Kidney (tissue), 14 donors: Measurements from ENCODE around the gene VAV2. TPM values are rescaled to one million over a fixed set of nuclear protein-coding genes. Genes with fewer than 3 reads are reported as not detected.
"Not testable (repeated sequence)": the region's sequence is repeated elsewhere in the genome, so short reads cannot be mapped to it uniquely, and the experiment has no call there.

Source experiments
- DNase-seq, 5 donors: peaks; one replicate each; pipeline ENCODE4 v3.0.0-alpha.2; 2013 to 2020
- FAIRE-seq: peaks from 2 replicates; lab custom pipeline; 2012; peaks lifted over from hg19 to GRCh38; lab: Jason Lieb, UNC
- H3K27ac ChIP-seq, 2 donors: one replicate each; pipeline ENCODE4 v1.7.0; 2013; ENCODE audit warnings: low read depth in 2 of 2, low read length in 2 of 2, inconsistent platforms in 1 of 2
- H3K27me3 ChIP-seq: one replicate; pipeline ENCODE4 v1.7.1; 2013; ENCODE audit warnings: low read length, inconsistent platforms; ENCODE audit not compliant: control insufficient read depth, insufficient read depth
- H3K36me3 ChIP-seq, 3 donors: one replicate each; pipeline versions ENCODE4 v1.7.0 to v1.7.1; 2013; ENCODE audit warnings: low read length in 3 of 3, control low read depth in 1 of 3, inconsistent platforms in 1 of 3; ENCODE audit not compliant: insufficient read depth in 3 of 3, control insufficient read depth in 2 of 3
- H3K4me1 ChIP-seq, 3 donors: one replicate each; pipeline versions ENCODE4 v1.7.0 to v1.7.1; 2013; ENCODE audit warnings: low read length in 3 of 3, inconsistent platforms in 1 of 3, low read depth in 1 of 3; ENCODE audit not compliant: control insufficient read depth in 2 of 3, insufficient read depth in 2 of 3
- H3K4me3 ChIP-seq, 3 donors: one replicate each; pipeline versions ENCODE4 v1.7.0 to v1.8.1; 2013; ENCODE audit warnings: low read length in 3 of 3, control low read depth in 1 of 3, inconsistent platforms in 1 of 3
- H3K9ac ChIP-seq, 3 donors: one replicate each; pipeline versions ENCODE4 v1.7.0 to v1.7.1; 2013; ENCODE audit warnings: low read length in 3 of 3, control low read depth in 1 of 3, inconsistent platforms in 1 of 3
- H3K9me3 ChIP-seq, 3 donors: one replicate each; pipeline versions ENCODE4 v1.7.0 to v1.7.1; 2013; ENCODE audit warnings: low read length in 3 of 3, control low read depth in 1 of 3, inconsistent platforms in 1 of 3; ENCODE audit not compliant: control insufficient read depth in 2 of 3, insufficient read depth in 1 of 3
- intact Hi-C: fragments of 100-400 bp; cut with DNase I; formaldehyde crosslinking; loops from one replicate; pipeline ENCODE4 v1.11.1; 2022
- polyA plus RNA-seq: library from polyadenylated mRNA; stranded (reverse); fragments of 350-450 nt; fragmentation: Illumina TruSeq; extraction: RNeasy Lipid Tissue Mini Kit (QIAGEN cat#74804); gene quantifications from one replicate; pipeline ENCODE4 v1.2.3, GENCODE V29; 2014; ENCODE audit warnings: low read depth, low replicate concordance; ENCODE audit not compliant: insufficient read depth
- total RNA-seq: library from RNA; stranded (reverse); fragmentation: NEBNext Ultra II Directional; extraction: Animal tissue kit (Norgen Biotek cat#: 25700); gene quantifications from one replicate; pipeline ENCODE4 v1.2.1, GENCODE V29; 2021
- TF ChIP-seq, protein P1 (sequence below): IDR thresholded peaks from 3 replicates; pipeline ENCODE4 v1.5.1; 2012; ENCODE audit warnings: mild to moderate bottlenecking, moderate library complexity, borderline replicate concordance; ENCODE audit not compliant: insufficient read depth; ENCODE audit errors: extremely low read depth
- donor health status: control.
- donor health status: control.
- donor health status: control.
- donor health status: control.
- donor health status: control.
- donor health status: DM: yes; HTN: yes; CAD: no.
- donor health status: Normal renal cell carcinoma (clear cell type).

The VAV2 gene
- total and polyA plus RNA-seq, 2 donors from 2014 or later = 22.3 to 47.1 TPM

DNA sequence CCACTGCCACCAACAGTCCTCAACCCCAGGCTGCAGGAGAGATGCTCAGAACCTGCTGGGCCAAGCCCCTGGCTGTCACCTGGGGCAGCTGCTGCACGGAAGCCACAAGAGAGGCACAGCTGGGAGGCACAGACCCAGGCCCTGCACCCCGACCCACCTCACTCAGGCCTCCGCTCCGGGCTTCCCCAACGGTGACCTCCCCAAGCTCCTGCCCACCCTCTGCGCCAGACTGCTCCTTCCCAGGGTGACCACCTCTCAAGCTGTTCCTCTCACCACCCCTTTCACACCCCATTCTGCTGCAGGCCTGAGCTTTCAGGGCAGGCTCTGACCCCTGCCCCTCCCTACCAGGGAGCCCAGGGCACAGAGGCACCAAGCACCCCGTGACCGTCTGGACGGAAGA, 33.0 kb downstream of the VAV2 start:
- no peaks in the 10 kb centered on the region for H3K9me3 ChIP-seq
- H3K27me3 ChIP-seq = no peaks in the 10 kb centered on the region
- no peak overlapping the region for H3K27ac ChIP-seq
- H3K4me1 ChIP-seq = peaks cover 0 to 52% (median 18%) of the 10 kb centered on the region in 3 donors
- intact Hi-C loops = no loop called here
- H3K36me3 ChIP-seq = no peaks in the 10 kb centered on the region
- peak in 1 of 5 donors; percentile 63 for DNase-seq
- H3K9ac ChIP-seq = no peak overlapping the region
- no peak overlapping the region for H3K4me3 ChIP-seq
- FAIRE-seq = no peak
- TF ChIP-seq, protein P1, sequence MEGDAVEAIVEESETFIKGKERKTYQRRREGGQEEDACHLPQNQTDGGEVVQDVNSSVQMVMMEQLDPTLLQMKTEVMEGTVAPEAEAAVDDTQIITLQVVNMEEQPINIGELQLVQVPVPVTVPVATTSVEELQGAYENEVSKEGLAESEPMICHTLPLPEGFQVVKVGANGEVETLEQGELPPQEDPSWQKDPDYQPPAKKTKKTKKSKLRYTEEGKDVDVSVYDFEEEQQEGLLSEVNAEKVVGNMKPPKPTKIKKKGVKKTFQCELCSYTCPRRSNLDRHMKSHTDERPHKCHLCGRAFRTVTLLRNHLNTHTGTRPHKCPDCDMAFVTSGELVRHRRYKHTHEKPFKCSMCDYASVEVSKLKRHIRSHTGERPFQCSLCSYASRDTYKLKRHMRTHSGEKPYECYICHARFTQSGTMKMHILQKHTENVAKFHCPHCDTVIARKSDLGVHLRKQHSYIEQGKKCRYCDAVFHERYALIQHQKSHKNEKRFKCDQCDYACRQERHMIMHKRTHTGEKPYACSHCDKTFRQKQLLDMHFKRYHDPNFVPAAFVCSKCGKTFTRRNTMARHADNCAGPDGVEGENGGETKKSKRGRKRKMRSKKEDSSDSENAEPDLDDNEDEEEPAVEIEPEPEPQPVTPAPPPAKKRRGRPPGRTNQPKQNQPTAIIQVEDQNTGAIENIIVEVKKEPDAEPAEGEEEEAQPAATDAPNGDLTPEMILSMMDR = no peak

DNA sequence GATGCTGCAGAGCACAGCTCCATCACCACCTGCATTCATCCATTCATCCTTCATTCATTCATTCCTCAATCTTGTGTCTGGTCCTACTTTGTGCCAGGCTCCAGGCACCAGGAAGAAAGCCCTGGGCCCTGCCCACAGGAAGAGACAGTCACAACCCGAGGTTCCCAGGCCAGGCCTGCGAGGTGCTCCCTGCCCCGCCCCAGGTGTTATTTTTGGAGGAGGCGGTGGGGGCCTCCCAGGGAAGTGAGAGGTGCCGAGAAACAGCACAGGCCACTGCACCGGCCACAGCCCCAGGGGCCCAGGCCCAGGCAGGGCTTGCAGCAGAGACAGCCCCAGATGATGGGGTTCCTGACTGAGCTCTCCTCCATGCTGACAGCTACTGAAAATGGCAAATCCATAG, 33.4 kb downstream of the VAV2 start:
- intact Hi-C loops = no loop called here
- peaks cover 0 to 55% (median 18%) of the 10 kb centered on the region in 3 donors for H3K4me1 ChIP-seq

DNA sequence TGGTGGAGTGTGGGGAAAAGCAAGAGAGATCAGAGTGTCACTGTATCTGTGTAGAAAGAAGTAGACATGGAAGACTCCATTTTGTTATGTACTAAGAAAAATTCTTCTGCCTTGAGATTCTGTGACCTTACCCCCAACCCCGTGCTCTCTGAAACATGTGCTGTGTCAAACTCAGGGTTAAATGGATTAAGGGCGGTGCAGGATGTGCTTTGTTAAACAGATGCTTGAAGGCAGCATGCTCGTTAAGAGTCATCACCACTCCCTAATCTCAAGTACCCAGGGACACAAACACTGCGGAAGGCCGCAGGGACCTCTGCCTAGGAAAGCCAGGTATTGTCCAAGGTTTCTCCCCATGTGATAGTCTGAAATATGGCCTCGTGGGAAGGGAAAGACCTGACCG, 34.4 kb downstream of the VAV2 start:
- H3K4me3 ChIP-seq, H3K36me3 ChIP-seq, DNase-seq, FAIRE-seq, H3K27me3 ChIP-seq, H3K9me3 ChIP-seq, H3K9ac ChIP-seq, intact Hi-C loops: not testable (repeated sequence)
- peak overlapping the region in 1 of 2 donors; percentile 53 for H3K27ac ChIP-seq
- H3K4me1 ChIP-seq = peaks cover 0 to 55% (median 18%) of the 10 kb centered on the region in 3 donors

More for the DNA sequence above, 33.4 kb downstream of the VAV2 start:
- TF ChIP-seq, protein P1 = no peak
- Histone ChIP-seq H3K9ac (no peak overlapping the region), H3K9me3 (no peaks in the 10 kb centered on the region), H3K27ac (no peak overlapping the region), H3K4me3 (no peak overlapping the region), H3K27me3 (no peaks in the 10 kb centered on the region), H3K36me3 (no peaks in the 10 kb centered on the region)
- DNase-seq (peak in 1 of 5 donors; percentile 56), FAIRE-seq (no peak)

DNA sequence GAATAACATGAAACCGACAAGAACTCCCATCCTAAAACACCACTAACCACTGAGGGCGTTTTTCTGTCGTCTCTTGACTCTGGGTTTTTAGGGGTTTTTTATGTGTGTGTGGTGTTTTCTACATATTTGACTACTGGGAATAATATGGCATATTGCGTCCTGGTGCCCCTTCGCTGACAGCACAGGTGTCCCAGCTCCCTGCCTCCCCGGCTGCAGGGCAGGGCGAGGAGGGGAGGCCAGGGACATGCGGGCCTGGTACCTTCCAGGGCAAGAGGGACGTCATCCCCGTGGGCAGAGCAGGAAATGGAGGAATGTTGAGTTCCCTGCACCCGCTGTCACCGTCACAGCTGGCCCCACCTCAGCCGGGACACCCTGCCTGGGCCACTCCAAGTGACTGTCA, 34.8 kb downstream of the VAV2 start:
- intact Hi-C loops = no loop called here
- H3K9ac ChIP-seq = peak overlapping the region in 1 of 3 donors; percentile 60
- H3K4me3 ChIP-seq = no peak overlapping the region
- no peaks in the 10 kb centered on the region for H3K9me3 ChIP-seq
- peaks cover 0 to 55% (median 18%) of the 10 kb centered on the region in 3 donors for H3K4me1 ChIP-seq
- H3K36me3 ChIP-seq = no peaks in the 10 kb centered on the region
- no peak for FAIRE-seq
- H3K27me3 ChIP-seq = no peaks in the 10 kb centered on the region
- peak overlapping the region in 1 of 2 donors; percentile 53 for H3K27ac ChIP-seq
- peak in 1 of 5 donors; percentile 63 for DNase-seq
- TF ChIP-seq, protein P1 = no peak
